Hepatocyte (in vitro differentiated cells): ENCODE data around the gene IL16. TPM values are rescaled to one million over a fixed set of nuclear protein-coding genes. Genes with fewer than 3 reads are reported as not detected.

Experiments
- DNase-seq: peaks from one replicate; pipeline ENCODE4 v3.0.0-alpha.2; 2016; ENCODE audit warnings: low spot score
- H2AFZ ChIP-seq: fragments of 200-600 bp; sonication (generic); 2 replicates; pipeline ENCODE4 v1.6.0; 2016; ENCODE audit warnings: antibody characterized with exemption, mild to moderate bottlenecking
- H3K27ac ChIP-seq: fragments of 200-600 bp; sonication (generic); 2 replicates; pipeline ENCODE4 v1.5.1; 2016; ENCODE audit warnings: mild to moderate bottlenecking
- H3K27me3 ChIP-seq: fragments of 200-600 bp; sonication (generic); 2 replicates; pipeline ENCODE4 v1.6.1; 2016
- H3K36me3 ChIP-seq: fragments of 200-600 bp; sonication (generic); replicated peaks from 2 replicates; pipeline ENCODE4 v1.5.1; 2016; ENCODE audit warnings: low read depth; ENCODE audit not compliant: insufficient read depth
- H3K4me1 ChIP-seq: fragments of 200-600 bp; sonication (generic); 2 replicates; pipeline ENCODE4 v1.5.1; 2016; ENCODE audit warnings: mild to moderate bottlenecking, moderate library complexity; ENCODE audit not compliant: insufficient read depth
- H3K4me2 ChIP-seq: fragments of 200-600 bp; sonication (generic); 2 replicates; pipeline ENCODE4 v1.6.0; 2016
- H3K4me3 ChIP-seq: fragments of 200-600 bp; sonication (generic); 2 replicates; pipeline ENCODE4 v1.5.1; 2016; ENCODE audit warnings: mild to moderate bottlenecking
- H3K79me2 ChIP-seq: fragments of 200-600 bp; sonication (generic); 2 replicates; pipeline ENCODE4 v1.6.0; 2017; ENCODE audit warnings: mild to moderate bottlenecking
- H3K9me2 ChIP-seq: fragments of 200-600 bp; sonication (generic); replicated peaks from 2 replicates; pipeline ENCODE4 v1.6.0; 2017; ENCODE audit warnings: mild to moderate bottlenecking; ENCODE audit not compliant: insufficient read depth
- H3K9me3 ChIP-seq: fragments of 200-600 bp; sonication (generic); 2 replicates; pipeline ENCODE4 v1.5.1; 2016; ENCODE audit warnings: low read depth, mild to moderate bottlenecking
- H4K20me1 ChIP-seq: fragments of 200-600 bp; sonication (generic); 2 replicates; pipeline ENCODE4 v1.6.0; 2016; ENCODE audit warnings: mild to moderate bottlenecking; ENCODE audit not compliant: insufficient read depth, poor library complexity, severe bottlenecking
- EZH2 ChIP-seq: fragments of 200-600 bp; sonication (generic); IDR thresholded peaks from 2 replicates; pipeline ENCODE4 v1.6.1; 2016; ENCODE audit warnings: antibody characterized with exemption, mild to moderate bottlenecking, borderline replicate concordance
- EZH2phosphoT487 ChIP-seq: fragments of 200-600 bp; sonication (generic); IDR thresholded peaks from one replicate; pipeline ENCODE4 v1.6.1; 2018; ENCODE audit warnings: antibody characterized with exemption, mild to moderate bottlenecking, low read depth, moderate library complexity; ENCODE audit not compliant: unreplicated experiment, severe bottlenecking
- WGBS: methylation state at CpG from one replicate; pipeline ENCODE4 v1.1.6; 2016; ENCODE audit warnings: low lambda C conversion rate; ENCODE audit errors: missing lambda C conversion rate; 5-methylcytosine and 5-hydroxymethylcytosine counted together
- polyA plus RNA-seq: library from polyadenylated mRNA; unstranded; fragments of >200 nt; fragmentation: Nextera tagmentation; extraction: Ambion mirVana; gene quantifications from 2 replicates; pipeline ENCODE4 v1.2.1, GENCODE V29; 2016
- total RNA-seq: library from RNA; depleted of rRNA; stranded (reverse); fragments of >200 nt; gene quantifications from 2 replicates; pipeline ENCODE4 v1.2.3, GENCODE V29; 2014
- TF ChIP-seq, protein P1 (sequence below): fragments of 200-600 bp; sonication (generic); IDR thresholded peaks from 2 replicates; pipeline ENCODE4 v1.5.1; 2016; ENCODE audit warnings: antibody characterized with exemption, mild to moderate bottlenecking; ENCODE audit not compliant: poor library complexity

Gene IL16
- total and polyA plus RNA-seq, 2 experiments from 2014 or later, result 1.1 to 2.4 TPM

DNA sequence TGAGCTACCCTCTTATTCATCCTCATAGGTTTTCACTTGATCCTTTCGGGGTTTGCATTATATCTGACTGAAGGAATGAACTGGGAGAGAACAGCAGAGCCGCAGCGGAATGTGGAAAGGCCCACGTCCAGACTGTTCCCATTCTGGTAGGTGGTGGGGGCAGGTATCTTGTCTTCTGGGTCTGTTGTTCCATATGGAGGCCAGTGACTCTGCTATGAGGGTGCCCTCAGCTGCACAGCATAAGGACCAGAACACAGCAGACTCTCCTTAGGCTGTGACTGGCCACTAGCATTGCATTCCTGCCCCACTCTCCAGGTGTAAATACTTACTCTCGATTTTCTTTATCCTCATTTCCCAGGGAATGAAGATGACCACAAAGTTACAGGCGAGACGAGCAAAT, 165.2 kb downstream of the IL16 start:
- Histone ChIP-seq H3K27me3 (no peaks in the 10 kb centered on the region), H3K4me3 (no peak overlapping the region), H3K4me1 (no peaks in the 10 kb centered on the region), H3K79me2 (no peaks in the 10 kb centered on the region), H3K36me3 (peaks cover 3% of the 10 kb centered on the region), H4K20me1 (no peaks in the 10 kb centered on the region), H3K9me3 (no peaks in the 10 kb centered on the region), H3K9me2 (no peaks in the 10 kb centered on the region), H3K4me2 (no peak overlapping the region), H2AFZ (no peak overlapping the region), H3K27ac (no peak overlapping the region)
- TF ChIP-seq, protein P1, sequence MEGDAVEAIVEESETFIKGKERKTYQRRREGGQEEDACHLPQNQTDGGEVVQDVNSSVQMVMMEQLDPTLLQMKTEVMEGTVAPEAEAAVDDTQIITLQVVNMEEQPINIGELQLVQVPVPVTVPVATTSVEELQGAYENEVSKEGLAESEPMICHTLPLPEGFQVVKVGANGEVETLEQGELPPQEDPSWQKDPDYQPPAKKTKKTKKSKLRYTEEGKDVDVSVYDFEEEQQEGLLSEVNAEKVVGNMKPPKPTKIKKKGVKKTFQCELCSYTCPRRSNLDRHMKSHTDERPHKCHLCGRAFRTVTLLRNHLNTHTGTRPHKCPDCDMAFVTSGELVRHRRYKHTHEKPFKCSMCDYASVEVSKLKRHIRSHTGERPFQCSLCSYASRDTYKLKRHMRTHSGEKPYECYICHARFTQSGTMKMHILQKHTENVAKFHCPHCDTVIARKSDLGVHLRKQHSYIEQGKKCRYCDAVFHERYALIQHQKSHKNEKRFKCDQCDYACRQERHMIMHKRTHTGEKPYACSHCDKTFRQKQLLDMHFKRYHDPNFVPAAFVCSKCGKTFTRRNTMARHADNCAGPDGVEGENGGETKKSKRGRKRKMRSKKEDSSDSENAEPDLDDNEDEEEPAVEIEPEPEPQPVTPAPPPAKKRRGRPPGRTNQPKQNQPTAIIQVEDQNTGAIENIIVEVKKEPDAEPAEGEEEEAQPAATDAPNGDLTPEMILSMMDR, result no peak
- TF ChIP-seq EZH2phosphoT487 (no peak), EZH2 (no peak)
- no peak for DNase-seq
- WGBS, result 91% methylated on average over 7 of the region's 7 CpGs

DNA sequence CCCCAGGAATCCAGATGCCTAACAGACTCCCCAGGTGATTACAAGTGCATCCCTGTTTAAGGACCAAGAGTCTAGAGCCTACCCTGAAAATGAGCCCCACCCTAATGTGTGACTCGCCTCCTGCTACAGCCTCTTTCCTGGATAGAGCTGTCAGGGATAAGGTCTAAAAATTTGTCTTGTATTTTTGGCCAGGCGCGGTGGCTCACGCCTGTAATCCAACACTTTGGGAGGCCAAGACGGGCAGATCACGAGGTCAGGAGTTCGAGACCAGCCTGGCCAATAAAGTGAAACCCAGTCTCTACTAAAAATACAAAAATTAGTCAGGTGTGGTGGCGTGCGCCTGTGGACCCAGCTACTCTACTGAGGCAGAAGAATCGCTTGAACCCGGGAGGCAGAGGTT, 166.1 kb downstream of the IL16 start:
- no peaks in the 10 kb centered on the region for H3K9me2 ChIP-seq
- 92% methylated on average over 11 of the region's 11 CpGs for WGBS
- no peak overlapping the region for H2AFZ ChIP-seq
- DNase-seq, result no peak
- H3K27me3 ChIP-seq, result no peaks in the 10 kb centered on the region
- no peaks in the 10 kb centered on the region for H4K20me1 ChIP-seq
- H3K4me1 ChIP-seq, result no peaks in the 10 kb centered on the region
- no peaks in the 10 kb centered on the region for H3K9me3 ChIP-seq
- peaks cover 3% of the 10 kb centered on the region for H3K36me3 ChIP-seq
- H3K4me3 ChIP-seq, result no peak overlapping the region
- no peaks in the 10 kb centered on the region for H3K79me2 ChIP-seq
- TF ChIP-seq, protein P1, result no peak
- TF ChIP-seq EZH2 (no peak), EZH2phosphoT487 (no peak)
- H3K27ac ChIP-seq, result no peak overlapping the region
- no peak overlapping the region for H3K4me2 ChIP-seq

DNA sequence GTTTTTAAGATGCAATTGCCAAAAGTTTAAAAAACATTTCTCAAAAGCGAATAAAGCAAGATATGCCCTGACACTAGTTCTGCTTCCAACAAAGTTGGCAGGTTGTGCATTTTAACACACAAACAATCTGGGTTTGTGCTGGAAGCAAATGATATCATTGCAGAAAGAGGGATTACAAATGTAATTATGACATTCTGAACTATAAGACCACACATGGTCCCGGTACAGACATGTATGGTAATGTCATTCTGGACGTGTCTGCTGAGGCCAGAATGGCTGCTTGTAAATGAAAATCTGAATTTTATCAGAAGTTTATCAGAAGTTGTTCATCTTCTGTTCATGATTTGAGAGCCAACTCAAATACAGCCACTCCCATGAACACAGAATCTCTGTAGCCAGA, 166.6 kb downstream of the IL16 start:
- DNase-seq, result no peak
- Histone ChIP-seq H3K4me2 (no peak overlapping the region), H3K9me3 (no peaks in the 10 kb centered on the region), H3K4me3 (no peak overlapping the region), H4K20me1 (no peaks in the 10 kb centered on the region), H3K27ac (no peak overlapping the region), H3K79me2 (no peaks in the 10 kb centered on the region), H2AFZ (no peak overlapping the region), H3K9me2 (no peaks in the 10 kb centered on the region), H3K4me1 (no peaks in the 10 kb centered on the region), H3K27me3 (no peaks in the 10 kb centered on the region), H3K36me3 (peaks cover 3% of the 10 kb centered on the region)
- WGBS, result 86% methylated on average over 3 of the region's 3 CpGs
- TF ChIP-seq EZH2, result no peak

Other genes with a start within 250 kb of the IL16 start
- gene MESD, start 207.1 kb upstream of the IL16 start, total RNA-seq, result 27.1 and 27.4 TPM in 2 replicates
- 47.6 and 52.2 TPM in 2 replicates for gene MESD, start 207.1 kb upstream of the IL16 start, polyA plus RNA-seq
- 13.3 and 15.6 TPM in 2 replicates for gene TLNRD1, start 196.0 kb upstream of the IL16 start, total RNA-seq
- 10.3 and 14.6 TPM in 2 replicates for gene TLNRD1, start 196.0 kb upstream of the IL16 start, polyA plus RNA-seq
- gene CFAP161, start 62.6 kb upstream of the IL16 start, total RNA-seq, result 0.32 TPM in 1 of 2 replicates, not detected in the other
- 0.81 TPM in 1 of 2 replicates, not detected in the other for gene CFAP161, start 62.6 kb upstream of the IL16 start, polyA plus RNA-seq
- 7.2 and 8.2 TPM in 2 replicates for gene STARD5, start 127.3 kb downstream of the IL16 start, total RNA-seq
- gene STARD5, start 127.3 kb downstream of the IL16 start, polyA plus RNA-seq, result 10.6 and 13.7 TPM in 2 replicates
- gene TMC3, start 177.3 kb downstream of the IL16 start, total RNA-seq, result 0.12 and 0.43 TPM in 2 replicates
- 0.19 TPM in 1 of 2 replicates, not detected in the other for gene TMC3, start 177.3 kb downstream of the IL16 start, polyA plus RNA-seq